T-helper 2 cell (primary cell): ENCODE results near the gene UGT1A3.

ENCODE experiments used
- DNase-seq, 5 experiments: peaks; one replicate each; pipeline versions ENCODE4 v3.0.0 to v3.0.0-alpha.2; 2012 to 2022

The UGT1A3 gene

GRCh38 chr2:233760043-233760442 is 31.2 kb downstream of the UGT1A3 start, which contains the start of gene UGT1A1:
TSS of gene UGT1A1 (plus strand) at chr2:233760270. CDS start at chr2:233760288, 18 bp downstream.
- DNase-seq = no peak

GRCh38 chr2:233761040-233761769 is 32.4 kb downstream of the UGT1A3 start:
- no peak for DNase-seq

- no peak for DNase-seq
Measured at GRCh38 chr2:233764264-233764663, 35.4 kb downstream of the UGT1A3 start.

GRCh38 chr2:233764761-233765160 is 35.9 kb downstream of the UGT1A3 start:
- DNase-seq = no peak

GRCh38 chr2:233766416-233766815 is 37.6 kb downstream of the UGT1A3 start:
- DNase-seq = no peak

GRCh38 chr2:233768076-233768475 is 39.2 kb downstream of the UGT1A3 start:
- DNase-seq = no peak

GRCh38 chr2:233769260-233769659 is 40.4 kb downstream of the UGT1A3 start:
- DNase-seq = no peak

GRCh38 chr2:233772153-233772552 is 43.3 kb downstream of the UGT1A3 start:
- DNase-seq = no peak

GRCh38 chr2:233772583-233772982 is 43.7 kb downstream of the UGT1A3 start:
- DNase-seq = no peak

- DNase-seq = no peak
Measured at GRCh38 chr2:233773854-233774253, 45.0 kb downstream of the UGT1A3 start.

GRCh38 chr2:233775414-233775813 is 46.6 kb downstream of the UGT1A3 start:
- no peak for DNase-seq

GRCh38 chr2:233778030-233778429 is 49.2 kb downstream of the UGT1A3 start, which contains the start of gene MROH2A:
TSS of gene MROH2A (plus strand) at chr2:233778330. CDS start at chr2:233779359, 1,029 bp downstream.
- no peak for DNase-seq

GRCh38 chr2:233779722-233780121 is 50.9 kb downstream of the UGT1A3 start:
- DNase-seq = no peak

GRCh38 chr2:233780771-233781170 is 51.9 kb downstream of the UGT1A3 start:
- DNase-seq = no peak

GRCh38 chr2:233789554-233789953 is 60.7 kb downstream of the UGT1A3 start:
- no peak for DNase-seq

GRCh38 chr2:233791151-233791882 is 62.5 kb downstream of the UGT1A3 start:
- no peak for DNase-seq

GRCh38 chr2:233791883-233792329 is 63.1 kb downstream of the UGT1A3 start:
- DNase-seq = no peak

- DNase-seq = no peak
Measured at GRCh38 chr2:233792720-233793119, 63.9 kb downstream of the UGT1A3 start.

GRCh38 chr2:233793465-233794127 is 64.8 kb downstream of the UGT1A3 start:
- DNase-seq = no peak

- no peak for DNase-seq
Measured at GRCh38 chr2:233794128-233794658, 65.4 kb downstream of the UGT1A3 start.

GRCh38 chr2:233795735-233796171 is 66.9 kb downstream of the UGT1A3 start:
- DNase-seq = no peak

- no peak for DNase-seq
Measured at GRCh38 chr2:233796254-233796653, 67.4 kb downstream of the UGT1A3 start.
